ENCODE measurements around the gene AMN. TPM values are rescaled to one million over a fixed set of nuclear protein-coding genes. Genes with fewer than 3 reads are reported as not detected.

Gene AMN
- total RNA-seq, 1 experiment from 2014 or later = not detected

DNA sequence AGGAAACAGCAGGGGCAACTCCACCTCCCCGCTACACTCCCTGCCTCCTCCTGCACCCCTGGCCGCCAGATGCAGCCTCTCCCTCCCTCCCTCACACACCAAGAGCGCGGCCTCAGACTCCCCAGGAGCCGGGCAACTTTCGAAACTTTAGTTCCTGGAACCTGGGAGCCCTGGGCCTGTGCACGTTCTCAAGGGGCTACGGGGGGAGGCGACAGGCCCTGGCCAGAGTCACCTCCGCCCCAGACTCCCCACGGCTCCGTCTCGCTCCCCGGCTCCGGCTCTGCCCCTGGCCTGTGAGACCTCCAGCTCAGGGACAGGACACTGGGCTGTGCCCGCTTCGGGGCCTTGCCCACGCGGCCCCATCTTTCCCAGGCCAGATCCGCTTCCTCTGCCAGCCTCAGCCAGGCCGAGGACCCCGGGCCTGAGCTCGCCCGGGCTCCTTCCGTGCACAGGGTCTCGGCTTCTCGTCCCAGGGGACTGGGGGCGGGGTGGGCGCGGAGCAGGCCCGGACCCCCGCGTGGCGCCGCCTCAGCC is 5.5 kb downstream of the AMN start:
- DNase-seq (ENCODE audit: low read depth) = no peak

DNA sequence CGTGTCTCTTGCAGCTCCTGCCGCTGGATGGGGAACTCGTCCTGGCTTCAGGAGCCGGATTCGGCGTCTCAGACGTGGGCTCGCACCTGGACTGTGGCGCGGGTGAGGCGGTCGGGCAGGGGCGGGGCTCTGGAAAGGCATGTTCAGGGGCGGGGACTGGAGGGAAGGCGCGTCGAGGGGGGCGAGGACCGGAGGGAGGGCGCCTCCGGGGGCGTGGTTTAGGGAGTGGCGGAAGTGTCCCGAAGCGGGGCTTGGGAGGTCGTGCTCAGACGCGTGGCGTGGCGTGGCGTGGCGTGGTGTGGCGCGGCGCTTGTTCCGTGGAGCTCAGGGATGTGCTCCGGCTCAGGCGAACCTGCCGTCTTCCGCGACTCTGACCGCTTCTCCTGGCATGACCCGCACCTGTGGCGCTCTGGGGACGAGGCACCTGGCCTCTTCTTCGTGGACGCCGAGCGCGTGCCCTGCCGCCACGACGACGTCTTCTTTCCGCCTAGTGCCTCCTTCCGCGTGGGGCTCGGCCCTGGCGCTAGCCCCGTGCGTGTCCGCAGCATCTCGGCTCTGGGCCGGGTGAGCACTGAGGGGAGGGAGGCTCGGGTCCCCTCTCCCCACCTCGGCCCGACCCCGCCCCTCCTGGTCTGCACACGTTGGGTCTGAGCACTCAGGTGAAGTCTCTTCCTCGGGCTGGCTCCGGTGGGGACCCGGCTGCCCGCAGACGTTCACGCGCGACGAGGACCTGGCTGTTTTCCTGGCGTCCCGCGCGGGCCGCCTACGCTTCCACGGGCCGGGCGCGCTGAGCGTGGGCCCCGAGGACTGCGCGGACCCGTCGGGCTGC is 6.2 kb downstream of the AMN start:
- DNase-seq (ENCODE audit: low read depth) = no peak

GRCh38 chr14:102929241-102930137 is 7.0 kb downstream of the AMN start:
- no peak for DNase-seq (ENCODE audit: low read depth)

GRCh38 chr14:102930138-102930752 is 7.8 kb downstream of the AMN start:
- DNase-seq (ENCODE audit: low read depth) = no peak

- DNase-seq (ENCODE audit: low read depth) = peak; percentile 23
Measured at GRCh38 chr14:102930753-102931579, 8.5 kb downstream of the AMN start.

- DNase-seq (ENCODE audit: low read depth) = no peak
Measured at GRCh38 chr14:102931580-102932285, 9.3 kb downstream of the AMN start.

- DNase-seq (ENCODE audit: low read depth) = no peak
Measured at GRCh38 chr14:102932484-102933248, 10.2 kb downstream of the AMN start.

- DNase-seq (ENCODE audit: low read depth) = no peak
Measured at GRCh38 chr14:102933618-102934231, 11.3 kb downstream of the AMN start.

DNA sequence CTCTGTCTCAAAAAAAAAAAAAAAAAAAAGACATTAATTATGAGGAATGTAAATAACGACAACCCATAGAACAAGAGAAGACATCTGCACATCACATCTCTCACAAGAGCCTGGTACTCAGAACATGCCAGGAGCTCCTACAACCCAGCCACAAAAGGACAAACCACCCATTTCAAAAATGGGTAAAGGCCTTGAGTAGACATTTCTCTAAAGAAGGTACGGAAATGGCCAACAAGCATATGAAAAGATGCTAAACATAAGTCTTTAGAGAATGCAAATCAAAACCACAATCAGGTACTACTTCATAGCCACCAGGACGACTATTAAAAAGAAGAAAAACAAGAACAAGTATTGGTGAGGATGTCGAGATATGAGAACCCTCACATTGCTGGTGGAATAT is 13.3 kb downstream of the AMN start:
- DNase-seq (ENCODE audit: low read depth) = no peak

DNA sequence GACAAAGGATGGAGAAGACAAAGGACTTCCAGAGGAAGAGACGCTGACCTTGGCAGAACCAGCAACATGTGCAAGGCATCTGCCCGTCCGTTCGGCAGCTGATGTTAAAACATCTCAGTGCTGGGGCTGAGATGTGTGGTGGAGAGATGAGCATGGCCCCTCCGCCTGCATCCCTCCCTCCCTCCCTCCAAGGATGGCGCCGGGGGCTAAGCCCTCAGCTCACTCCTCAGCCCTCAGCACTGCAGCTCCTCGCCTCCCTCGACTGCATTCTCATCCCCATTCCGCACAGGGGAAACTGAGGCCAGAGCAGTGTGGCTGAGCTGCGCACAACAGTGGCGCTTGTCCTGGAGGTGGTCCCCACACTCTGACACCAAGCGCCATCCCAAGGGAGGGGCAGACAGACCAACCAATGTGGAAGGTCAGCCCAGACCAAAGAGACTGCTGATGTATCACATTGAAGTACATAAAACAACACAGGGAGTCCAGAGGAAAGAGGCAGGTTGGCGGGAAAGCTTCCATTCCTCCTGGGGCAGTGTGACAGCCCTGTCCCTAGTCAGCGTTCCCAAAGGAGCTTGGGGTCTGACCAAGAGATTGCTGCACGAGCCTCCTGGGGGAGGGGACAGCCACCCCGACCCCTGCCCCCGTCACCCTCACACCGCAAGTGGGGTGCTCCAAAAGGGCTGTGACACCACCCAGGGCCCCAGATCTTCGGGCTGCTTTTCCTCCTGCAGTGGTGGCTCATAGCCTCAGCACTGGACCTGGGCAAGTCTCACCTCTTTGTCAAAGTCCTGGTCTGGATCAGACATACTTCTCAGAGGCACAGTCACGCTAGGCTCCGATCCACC is 15.1 kb downstream of the AMN start:
- DNase-seq (ENCODE audit: low read depth) = no peak

- DNase-seq (ENCODE audit: low read depth) = no peak
Measured at GRCh38 chr14:102938191-102938590, 15.7 kb downstream of the AMN start.

GRCh38 chr14:102939329-102939728 is 16.9 kb downstream of the AMN start:
- DNase-seq (ENCODE audit: low read depth) = no peak

- DNase-seq (ENCODE audit: low read depth) = no peak
Measured at GRCh38 chr14:102939820-102940561, 17.5 kb downstream of the AMN start.

DNA sequence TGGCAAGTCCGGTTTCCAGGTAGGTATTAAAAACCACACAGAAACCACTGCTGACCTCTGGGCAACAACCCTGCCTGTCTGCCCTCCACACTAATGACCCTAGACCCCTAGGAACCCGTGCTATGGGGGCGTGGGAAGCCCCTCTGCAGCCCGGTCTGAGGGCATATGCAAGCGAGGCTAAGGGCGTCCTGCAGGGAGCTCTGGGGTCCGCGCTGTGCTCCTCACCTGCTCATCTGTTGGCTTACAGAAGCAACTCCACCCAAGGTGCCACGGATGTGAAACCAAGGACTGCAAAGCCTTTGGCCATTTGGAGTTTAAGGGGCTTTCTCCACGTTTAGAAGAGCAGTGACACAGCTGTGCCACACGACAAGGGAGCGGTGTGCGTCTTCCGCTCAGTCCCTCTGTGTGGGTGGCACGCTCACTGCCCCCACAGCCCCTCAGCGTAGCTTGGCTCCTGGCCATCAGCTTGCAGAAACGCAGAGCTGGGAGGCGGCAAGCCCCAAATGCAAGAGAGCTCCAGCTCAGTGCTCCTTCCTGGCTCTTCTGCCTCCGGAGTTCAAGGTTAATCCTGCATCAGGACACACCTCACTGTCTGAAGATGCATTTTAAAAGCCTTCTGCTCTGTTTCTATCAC is 18.4 kb downstream of the AMN start:
- no peak for DNase-seq (ENCODE audit: low read depth)

DNA sequence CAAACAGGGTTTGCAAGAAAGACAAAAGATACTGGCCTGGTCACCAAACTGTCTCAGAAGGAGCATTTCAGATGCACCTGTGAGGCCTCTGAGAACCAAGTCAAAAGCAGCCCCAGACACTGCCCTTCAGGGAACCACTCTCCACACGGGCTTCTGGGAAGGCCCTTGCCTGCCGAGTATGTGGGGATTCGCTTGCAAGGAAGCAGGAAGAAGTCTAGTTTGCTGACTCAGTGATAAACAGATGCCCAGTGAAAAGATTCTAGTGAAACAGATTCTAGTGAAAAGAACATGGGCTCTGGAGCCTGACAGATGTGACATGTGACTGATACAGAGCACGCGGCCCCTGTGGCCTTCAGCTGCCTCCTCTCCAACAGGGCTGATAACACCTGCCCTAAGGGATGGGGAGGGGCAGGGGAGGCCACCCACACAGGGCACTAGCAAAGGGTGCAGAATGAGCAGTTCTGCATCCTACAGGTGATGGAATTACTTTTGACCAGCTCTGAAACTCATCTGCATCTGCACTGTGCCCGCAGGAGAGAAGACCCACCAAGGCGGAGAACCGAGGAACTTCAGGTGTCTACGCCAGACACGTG is 19.1 kb downstream of the AMN start:
- DNase-seq (ENCODE audit: low read depth) = no peak

DNA sequence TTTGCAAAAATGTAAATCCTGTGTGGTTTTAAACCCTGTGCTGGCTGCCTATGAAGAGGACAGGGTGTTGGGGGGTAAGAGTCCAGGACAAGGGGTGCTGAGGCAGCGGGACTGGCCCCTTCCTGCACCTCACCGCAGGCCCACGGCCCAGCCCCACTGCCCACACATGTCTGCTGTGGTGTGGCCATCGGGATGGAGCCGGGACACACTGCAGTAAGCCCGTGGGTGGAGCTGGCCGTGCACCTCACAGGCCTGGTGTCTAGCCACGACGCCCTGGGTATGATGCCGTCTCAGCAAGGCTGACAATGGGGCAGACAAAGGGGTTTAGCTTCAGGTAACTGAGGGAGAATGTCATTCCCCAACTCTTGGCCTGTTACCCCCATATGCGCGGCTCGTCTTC is 19.6 kb downstream of the AMN start:
- no peak for DNase-seq (ENCODE audit: low read depth)

All from HT1080 (cell line).